Measurements from ENCODE around the gene FGFR3. TPM values are rescaled to one million over a fixed set of nuclear protein-coding genes. Genes with fewer than 3 reads are reported as not detected.
"Not testable (repeated sequence)": the region's sequence is repeated elsewhere in the genome, so short reads cannot be mapped to it uniquely, and the experiment has no call there.

FGFR3 gene
- total RNA-seq, 1 experiment from 2014 or later, result 2.4 TPM

- no peaks in the 10 kb centered on the region for H3K4me1 ChIP-seq
- H3K36me3 ChIP-seq, result peaks cover 43% of the 10 kb centered on the region
- no peak overlapping the region for H3K4me3 ChIP-seq
- H3K27me3 ChIP-seq, result no peaks in the 10 kb centered on the region
- H3K9me3 ChIP-seq (replicated peaks), result no peaks in the 10 kb centered on the region
- no peak for DNase-seq
- no peak overlapping the region for H3K27ac ChIP-seq
Measured at GRCh38 chr4:1833307-1834046, 40.4 kb downstream of the FGFR3 start.

GRCh38 chr4:1834047-1834775 lies 41.1 kb downstream of the FGFR3 start:
- no peak overlapping the region for H3K27ac ChIP-seq
- no peak overlapping the region for H3K4me3 ChIP-seq
- no peaks in the 10 kb centered on the region for H3K4me1 ChIP-seq
- H3K27me3 ChIP-seq, result no peaks in the 10 kb centered on the region
- no peaks in the 10 kb centered on the region for H3K9me3 ChIP-seq (replicated peaks)
- H3K36me3 ChIP-seq, result peaks cover 50% of the 10 kb centered on the region
- no peak for DNase-seq

GRCh38 chr4:1835836-1836235 lies 42.7 kb downstream of the FGFR3 start:
- H3K27ac ChIP-seq; H3K27me3 ChIP-seq; DNase-seq; H3K4me1 ChIP-seq; H3K4me3 ChIP-seq; H3K9me3 ChIP-seq (replicated peaks): not testable (repeated sequence)
- peaks cover 56% of the 10 kb centered on the region for H3K36me3 ChIP-seq

- no peak overlapping the region for H3K27ac ChIP-seq
- H3K9me3 ChIP-seq (replicated peaks), result no peaks in the 10 kb centered on the region
- H3K4me1 ChIP-seq, result no peaks in the 10 kb centered on the region
- DNase-seq, result no peak
- H3K27me3 ChIP-seq, result no peaks in the 10 kb centered on the region
- H3K36me3 ChIP-seq, result peaks cover 52% of the 10 kb centered on the region
- H3K4me3 ChIP-seq, result no peak overlapping the region
Measured at GRCh38 chr4:1836650-1837049, 43.6 kb downstream of the FGFR3 start.

GRCh38 chr4:1837069-1837468 lies 44.0 kb downstream of the FGFR3 start:
- Histone ChIP-seq H3K36me3 (peaks cover 51% of the 10 kb centered on the region), H3K27me3 (no peaks in the 10 kb centered on the region)
- no peak for DNase-seq

GRCh38 chr4:1839282-1839681 lies 46.2 kb downstream of the FGFR3 start:
- H3K36me3 ChIP-seq, result peaks cover 40% of the 10 kb centered on the region

More at GRCh38 chr4:1837069-1837468, 44.0 kb downstream of the FGFR3 start:
- H3K4me1 ChIP-seq, result no peaks in the 10 kb centered on the region
- H3K9me3 ChIP-seq (replicated peaks), result no peaks in the 10 kb centered on the region
- no peak overlapping the region for H3K4me3 ChIP-seq
- no peak overlapping the region for H3K27ac ChIP-seq

GRCh38 chr4:1841201-1841886 lies 48.3 kb downstream of the FGFR3 start:
- Histone ChIP-seq H3K27ac (no peak overlapping the region), H3K36me3 (peaks cover 48% of the 10 kb centered on the region), H3K4me3 (no peak overlapping the region), H3K4me1 (no peaks in the 10 kb centered on the region), H3K9me3 (replicated peaks) (no peaks in the 10 kb centered on the region), H3K27me3 (no peaks in the 10 kb centered on the region)
- no peak for DNase-seq

More at GRCh38 chr4:1839282-1839681, 46.2 kb downstream of the FGFR3 start:
- Histone ChIP-seq H3K27me3 (no peaks in the 10 kb centered on the region), H3K27ac (no peak overlapping the region), H3K4me1 (no peaks in the 10 kb centered on the region), H3K4me3 (no peak overlapping the region), H3K9me3 (replicated peaks) (no peaks in the 10 kb centered on the region)
- DNase-seq, result no peak

GRCh38 chr4:1841887-1842210 lies 48.8 kb downstream of the FGFR3 start:
- Histone ChIP-seq H3K4me1 (no peaks in the 10 kb centered on the region), H3K27me3 (no peaks in the 10 kb centered on the region), H3K9me3 (replicated peaks) (no peaks in the 10 kb centered on the region), H3K36me3 (peaks cover 51% of the 10 kb centered on the region), H3K27ac (no peak overlapping the region), H3K4me3 (no peak overlapping the region)
- DNase-seq, result no peak

GRCh38 chr4:1842339-1842895 lies 49.3 kb downstream of the FGFR3 start:
- peaks cover 55% of the 10 kb centered on the region for H3K36me3 ChIP-seq
- DNase-seq, result no peak
- H3K27ac ChIP-seq, result no peak overlapping the region

GRCh38 chr4:1842993-1843448 lies 49.9 kb downstream of the FGFR3 start:
- Histone ChIP-seq H3K9me3 (replicated peaks) (no peaks in the 10 kb centered on the region), H3K36me3 (peaks cover 57% of the 10 kb centered on the region), H3K27me3 (no peaks in the 10 kb centered on the region), H3K4me3 (no peak overlapping the region), H3K4me1 (no peaks in the 10 kb centered on the region), H3K27ac (no peak overlapping the region)
- no peak for DNase-seq

More at GRCh38 chr4:1842339-1842895, 49.3 kb downstream of the FGFR3 start:
- Histone ChIP-seq H3K4me3 (no peak overlapping the region), H3K9me3 (replicated peaks) (no peaks in the 10 kb centered on the region), H3K27me3 (no peaks in the 10 kb centered on the region), H3K4me1 (no peaks in the 10 kb centered on the region)

- Histone ChIP-seq H3K9me3 (replicated peaks) (no peaks in the 10 kb centered on the region), H3K4me1 (no peaks in the 10 kb centered on the region), H3K4me3 (no peak overlapping the region), H3K36me3 (peaks cover 49% of the 10 kb centered on the region), H3K27ac (no peak overlapping the region), H3K27me3 (no peaks in the 10 kb centered on the region)
- no peak for DNase-seq
Measured at GRCh38 chr4:1843852-1844251, 50.8 kb downstream of the FGFR3 start.

- H3K4me1 ChIP-seq; H3K4me3 ChIP-seq; H3K27ac ChIP-seq; DNase-seq; H3K9me3 ChIP-seq (replicated peaks); H3K27me3 ChIP-seq: not testable (repeated sequence)
- H3K36me3 ChIP-seq, result peaks cover 41% of the 10 kb centered on the region
Measured at GRCh38 chr4:1844618-1845017, 51.5 kb downstream of the FGFR3 start.

- Histone ChIP-seq H3K4me1 (no peaks in the 10 kb centered on the region), H3K36me3 (peaks cover 27% of the 10 kb centered on the region), H3K4me3 (no peak overlapping the region), H3K9me3 (replicated peaks) (no peaks in the 10 kb centered on the region), H3K27me3 (no peaks in the 10 kb centered on the region), H3K27ac (no peak overlapping the region)
- DNase-seq, result no peak
Measured at GRCh38 chr4:1846580-1846979, 53.5 kb downstream of the FGFR3 start.

- Histone ChIP-seq H3K36me3 (peaks cover 20% of the 10 kb centered on the region), H3K4me1 (no peaks in the 10 kb centered on the region)
Measured at GRCh38 chr4:1850276-1850675, 57.2 kb downstream of the FGFR3 start.

GRCh38 chr4:1851160-1851559 lies 58.1 kb downstream of the FGFR3 start:
- Histone ChIP-seq H3K36me3 (peaks cover 12% of the 10 kb centered on the region), H3K9me3 (replicated peaks) (no peaks in the 10 kb centered on the region), H3K4me1 (no peaks in the 10 kb centered on the region), H3K4me3 (no peak overlapping the region), H3K27me3 (no peaks in the 10 kb centered on the region), H3K27ac (no peak overlapping the region)
- DNase-seq, result no peak

More at GRCh38 chr4:1850276-1850675, 57.2 kb downstream of the FGFR3 start:
- H3K27me3 ChIP-seq, result no peaks in the 10 kb centered on the region
- no peak overlapping the region for H3K27ac ChIP-seq
- H3K9me3 ChIP-seq (replicated peaks), result no peaks in the 10 kb centered on the region
- no peak for DNase-seq
- H3K4me3 ChIP-seq, result no peak overlapping the region

Data from SJCRH30 (cell line).